ENCODE results near the gene GLYATL3.

Gene GLYATL3

GRCh38 chr6:49548613-49549304 lies 49.0 kb downstream of the GLYATL3 start:
- DNase-seq (ENCODE audit: low spot score) = no peak

DNA sequence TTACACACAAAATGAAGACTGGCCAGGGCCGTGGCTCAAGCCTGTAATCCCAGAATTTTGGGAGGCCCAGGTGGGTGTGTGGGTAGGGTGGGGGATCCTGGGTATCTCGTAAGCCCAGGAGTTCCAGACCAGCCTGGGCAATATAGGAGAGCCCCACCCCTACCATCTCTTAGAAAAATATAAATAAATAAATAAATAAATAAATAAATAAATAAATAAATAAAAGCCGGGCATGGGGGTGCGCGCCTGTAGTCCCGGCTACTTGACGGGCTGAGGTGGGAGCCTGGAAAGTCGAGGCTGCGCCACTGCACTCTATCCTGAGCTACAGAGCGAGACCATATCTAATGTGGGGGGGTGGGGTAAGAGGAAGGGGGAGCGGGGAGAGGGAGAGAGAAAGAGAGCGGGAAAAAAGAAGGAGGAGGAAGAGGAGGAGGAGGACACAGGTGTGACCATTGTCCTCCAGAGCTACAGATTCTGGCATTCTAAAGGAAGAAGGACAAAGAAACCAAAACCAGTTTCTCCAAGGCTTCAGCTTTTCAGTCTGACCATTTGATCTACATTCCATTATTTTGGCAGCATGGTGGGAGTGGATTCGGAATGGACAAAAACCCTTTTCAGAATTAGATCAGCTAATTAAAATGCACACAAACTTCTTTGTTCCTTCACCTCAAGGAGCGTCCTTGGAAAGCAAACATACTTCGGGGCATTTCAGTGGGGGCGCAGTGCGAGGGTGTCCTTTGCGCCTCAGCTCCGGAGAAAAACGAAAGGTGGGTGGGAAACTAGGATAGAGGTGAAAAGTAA lies 50.2 kb downstream of the GLYATL3 start:
- DNase-seq (ENCODE audit: low spot score) = no peak

- peak; percentile 85 for DNase-seq (ENCODE audit: low spot score)
Observed at GRCh38 chr6:49550492-49551077, 50.9 kb downstream of the GLYATL3 start, which contains the start of gene C6orf141. TSS of gene C6orf141 (plus strand) at chr6:49550668. CDS start at chr6:49550793, 125 bp downstream.

DNA sequence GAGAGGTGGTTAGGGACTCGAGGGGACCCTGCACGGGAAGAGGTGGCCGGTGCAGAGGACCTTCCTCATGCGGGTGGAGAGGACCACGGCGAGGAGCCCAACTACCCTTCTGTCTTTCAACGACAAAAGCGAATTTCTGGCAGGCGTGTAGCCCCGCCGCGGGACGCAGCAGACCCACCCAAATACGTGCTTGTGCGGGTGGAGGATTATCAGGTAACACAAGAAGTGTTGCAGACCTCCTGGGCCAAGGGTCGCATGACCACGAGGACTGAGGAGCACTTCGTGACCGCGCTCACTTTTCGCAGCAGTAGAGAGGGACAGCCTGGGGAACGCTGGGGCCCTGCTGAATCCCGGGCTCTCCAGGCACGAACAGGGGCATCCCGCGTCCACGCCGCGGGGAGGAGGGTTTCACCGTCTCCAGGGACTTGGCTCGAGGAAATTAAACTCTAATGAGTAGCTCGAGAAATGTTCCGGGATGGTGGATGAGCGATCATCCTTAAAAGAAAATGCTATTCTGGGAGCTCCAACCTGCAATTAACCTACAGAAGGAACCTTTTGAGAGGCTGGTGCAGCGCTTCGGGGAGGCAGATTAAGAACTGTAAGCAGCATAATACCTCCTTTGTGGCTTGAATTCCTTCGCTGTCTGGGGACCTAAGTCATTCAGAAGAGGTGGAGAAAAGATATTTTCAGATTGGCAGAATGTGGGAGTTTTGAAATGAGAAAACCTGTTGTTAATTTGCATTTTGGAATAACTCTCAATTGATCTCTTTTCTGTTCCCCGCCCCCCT lies 51.5 kb downstream of the GLYATL3 start:
- peak; percentile 44 for DNase-seq (ENCODE audit: low spot score)

GRCh38 chr6:49551866-49552129 lies 52.1 kb downstream of the GLYATL3 start:
- DNase-seq (ENCODE audit: low spot score) = no peak

DNA sequence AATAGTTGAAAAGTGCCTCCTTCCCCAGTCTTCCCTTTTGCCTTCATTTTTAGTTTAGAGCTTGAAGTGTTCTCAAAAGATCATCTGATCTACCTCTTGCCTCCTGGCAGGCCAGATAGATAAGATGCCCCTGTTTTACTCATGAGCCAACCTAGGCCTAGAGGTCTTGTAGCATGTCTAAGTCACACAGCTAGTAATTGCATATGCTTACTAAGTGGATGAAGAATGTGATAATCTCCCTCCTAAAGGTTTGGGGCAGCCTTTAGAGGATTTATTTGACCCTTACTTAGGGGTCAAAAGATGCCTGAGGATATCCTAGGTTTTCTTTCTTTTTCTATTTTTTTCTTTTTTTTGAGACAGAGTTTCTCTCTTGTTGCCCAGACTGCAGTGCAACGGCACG lies 52.9 kb downstream of the GLYATL3 start:
- peak; percentile 22 for DNase-seq (ENCODE audit: low spot score)

DNA sequence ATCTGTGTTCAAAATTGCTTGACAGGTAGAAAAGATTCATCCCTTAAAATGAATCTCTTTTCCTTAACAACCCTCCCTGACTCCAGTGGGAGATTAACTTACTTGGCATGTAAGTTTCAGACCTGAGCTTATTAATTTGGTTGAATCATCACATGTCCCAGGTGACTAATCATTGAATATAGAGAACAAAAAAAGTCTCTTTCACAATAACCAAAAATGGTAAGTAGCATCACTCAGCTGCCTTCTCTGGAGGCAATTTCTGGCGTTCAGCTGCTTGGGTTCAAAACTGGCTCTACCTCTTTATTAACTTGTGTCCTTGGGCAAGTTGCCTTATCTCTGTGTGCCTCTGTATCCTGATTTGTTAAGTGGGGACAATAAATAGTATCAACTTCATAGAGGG lies 53.7 kb downstream of the GLYATL3 start:
- peak; percentile 88 for DNase-seq (ENCODE audit: low spot score)

DNA sequence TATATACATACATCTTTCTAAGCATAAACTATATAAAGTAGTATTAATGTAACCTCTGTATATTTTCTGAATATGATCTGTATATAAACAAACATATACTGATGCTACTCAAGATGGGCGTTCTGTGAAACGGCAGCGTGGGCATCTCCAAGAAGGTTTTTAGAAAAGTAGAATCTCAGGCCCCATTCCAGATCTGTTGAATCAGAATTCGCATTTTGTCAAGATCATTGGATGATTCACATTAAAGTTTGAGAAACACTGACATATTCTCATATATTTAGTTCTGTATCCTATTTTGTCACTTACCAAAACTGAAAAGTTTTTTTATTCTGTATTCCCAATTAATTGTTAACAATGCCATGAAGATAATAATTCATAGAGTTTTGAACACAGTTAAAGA lies 56.2 kb downstream of the GLYATL3 start:
- DNase-seq (ENCODE audit: low spot score) = no peak

GRCh38 chr6:49556429-49556837 lies 56.7 kb downstream of the GLYATL3 start:
- peak; percentile 90 for DNase-seq (ENCODE audit: low spot score)

DNA sequence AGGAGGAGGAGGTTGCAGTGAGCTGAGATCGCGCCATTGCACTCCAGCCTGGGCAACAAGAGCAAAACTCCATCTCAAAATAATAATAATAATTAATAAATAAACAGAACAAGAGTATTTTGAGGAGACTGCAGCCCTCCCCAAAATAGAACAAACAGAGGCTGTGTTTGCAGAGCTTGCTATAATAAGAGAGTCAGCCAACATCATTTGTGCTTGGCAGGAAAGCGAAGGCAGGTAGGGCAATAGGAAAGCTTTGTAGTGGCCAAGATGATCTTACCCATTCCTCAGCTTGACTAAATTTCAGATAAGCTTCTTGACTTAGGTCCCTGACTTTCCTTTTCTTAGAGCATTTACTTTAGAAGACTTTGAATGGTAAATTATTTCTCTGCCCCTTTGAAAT lies 57.5 kb downstream of the GLYATL3 start:
- DNase-seq (ENCODE audit: low spot score) = no peak

DNA sequence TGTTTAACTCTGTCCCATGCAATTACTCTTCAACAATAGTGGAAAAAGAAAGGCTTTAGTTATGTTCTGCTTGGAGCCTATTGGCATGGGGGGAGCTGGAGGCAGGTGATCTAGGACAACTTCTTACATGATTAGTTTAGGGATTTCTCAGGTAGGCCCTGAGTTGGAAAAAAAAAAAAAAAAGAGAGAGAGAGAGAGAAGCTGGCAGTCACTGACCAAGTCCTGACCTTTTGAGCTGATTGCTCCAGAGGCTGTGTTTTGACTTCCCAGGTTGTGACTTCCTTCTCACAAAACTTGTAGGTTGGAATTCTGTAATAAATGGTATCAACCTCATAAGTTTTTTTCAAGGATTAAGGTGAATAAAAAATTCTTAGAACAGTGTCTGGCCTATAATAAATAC lies 58.5 kb downstream of the GLYATL3 start:
- DNase-seq (ENCODE audit: low spot score) = no peak

- DNase-seq (ENCODE audit: low spot score) = no peak
Observed at GRCh38 chr6:49563006-49563886, 63.5 kb downstream of the GLYATL3 start.

GRCh38 chr6:49564552-49564951 lies 64.8 kb downstream of the GLYATL3 start:
- no peak for DNase-seq (ENCODE audit: low spot score)

GRCh38 chr6:49565261-49565660 lies 65.5 kb downstream of the GLYATL3 start:
- no peak for DNase-seq (ENCODE audit: low spot score)

DNA sequence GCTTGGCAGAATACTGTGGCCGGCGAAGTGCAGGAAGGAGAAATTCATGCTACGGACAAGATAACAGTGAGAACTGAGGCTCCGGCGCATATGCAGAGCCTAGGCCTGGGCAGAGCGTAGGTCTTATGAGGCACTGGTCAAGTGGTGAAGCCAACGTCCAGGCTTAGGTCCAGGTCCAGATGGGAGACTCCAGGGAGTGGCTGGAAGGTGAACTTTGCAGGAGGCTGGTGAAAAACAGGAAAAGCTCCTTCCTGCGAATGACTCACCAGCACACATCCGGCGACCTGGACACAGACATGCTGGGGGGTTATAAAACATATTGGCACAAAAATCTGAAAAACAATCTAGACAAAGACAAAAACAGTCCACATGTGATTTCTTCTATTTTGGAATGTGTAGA lies 66.1 kb downstream of the GLYATL3 start:
- peak; percentile 37 for DNase-seq (ENCODE audit: low spot score)

DNA sequence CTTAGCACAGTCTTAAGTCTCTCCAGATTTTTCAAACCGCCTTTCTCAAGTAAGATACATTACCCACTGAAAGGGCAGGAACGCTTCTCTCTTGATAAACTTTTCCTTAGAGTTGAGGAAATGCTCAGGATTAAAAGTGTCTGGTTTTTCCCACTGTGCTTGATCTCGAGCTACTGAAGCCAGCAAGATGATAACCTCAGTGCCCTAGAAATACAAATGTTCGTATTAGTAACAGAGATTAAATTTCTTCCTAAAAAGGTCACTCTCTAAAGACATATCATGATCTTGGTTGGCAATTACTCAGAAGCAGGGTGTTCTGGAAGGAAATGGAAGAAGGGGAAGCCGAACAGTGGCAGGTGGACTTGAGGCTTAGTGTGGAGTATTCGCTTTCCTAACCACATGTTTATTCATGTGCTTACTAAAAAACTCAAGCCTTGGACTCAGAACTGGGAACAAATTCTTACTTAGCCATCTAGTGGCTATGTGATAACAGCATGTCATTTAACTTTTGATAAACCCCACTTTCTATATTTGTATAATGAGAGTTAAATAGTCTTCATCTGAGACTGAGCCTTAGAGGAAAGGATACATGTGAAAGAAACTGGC lies 70.9 kb downstream of the GLYATL3 start:
- DNase-seq (ENCODE audit: low spot score) = peak; percentile 20

- DNase-seq (ENCODE audit: low spot score) = no peak
Observed at GRCh38 chr6:49576618-49577017, 76.9 kb downstream of the GLYATL3 start.
